Tibial artery (tissue), 4 donors: ENCODE results near the gene DYRK4.

ENCODE experiments used
- DNase-seq, 2 donors: peaks; one replicate each; pipeline ENCODE4 v3.0.0-alpha.2; 2019
- H3K27ac ChIP-seq, 2 donors: fragments of 200-600 bp; sonication (generic) in 1 of 2; 1 replicate in 1 of 2; 2 replicates in 1 of 2; pipeline ENCODE4 v1.5.1; 2018 to 2019; ENCODE audit warnings: mild to moderate bottlenecking in 1 of 2
- H3K27me3 ChIP-seq, 2 donors: fragments of 200-600 bp; sonication (generic) in 1 of 2; one replicate each; pipeline versions ENCODE4 v1.5.1 to v1.6.0; 2016 to 2019
- H3K36me3 ChIP-seq, 3 donors: fragments of 200-600 bp; sonication (generic) in 2 of 3; one replicate each; pipeline ENCODE4 v1.5.1; 2016 to 2019; ENCODE audit warnings: mild to moderate bottlenecking in 2 of 3
- H3K4me1 ChIP-seq, 4 donors: fragments of 200-600 bp; sonication (generic) in 2 of 4; 1 replicate in 3 of 4; 2 replicates in 1 of 4; pipeline ENCODE4 v1.5.1; 2016 to 2019
- H3K4me3 ChIP-seq, 2 donors: fragments of 200-600 bp; sonication (generic) in 1 of 2; 1 replicate in 1 of 2; 2 replicates in 1 of 2; pipeline ENCODE4 v1.5.1; 2018 to 2019; ENCODE audit warnings: mild to moderate bottlenecking in 2 of 2
- H3K9me3 ChIP-seq, 3 donors: fragments of 200-600 bp; sonication (generic) in 1 of 3; one replicate each; pipeline ENCODE4 v1.5.1; 2016 to 2019
- intact Hi-C: fragments of 100-400 bp; cut with DNase I; formaldehyde crosslinking; loops from one replicate; pipeline ENCODE4 v1.15.0; 2023; ENCODE audit warnings: low total_unique reads
- TF ChIP-seq, protein P1 (sequence below), 2 experiments: fragments of 200-600 bp in 1 of 2; fragments of 450-650 bp in 1 of 2; IDR thresholded peaks; one replicate each; pipeline ENCODE4 v1.5.1; 2017 to 2019; ENCODE audit warnings: antibody characterized with exemption in 2 of 2, mild to moderate bottlenecking in 1 of 2, moderate library complexity in 1 of 2

Gene DYRK4

DNA sequence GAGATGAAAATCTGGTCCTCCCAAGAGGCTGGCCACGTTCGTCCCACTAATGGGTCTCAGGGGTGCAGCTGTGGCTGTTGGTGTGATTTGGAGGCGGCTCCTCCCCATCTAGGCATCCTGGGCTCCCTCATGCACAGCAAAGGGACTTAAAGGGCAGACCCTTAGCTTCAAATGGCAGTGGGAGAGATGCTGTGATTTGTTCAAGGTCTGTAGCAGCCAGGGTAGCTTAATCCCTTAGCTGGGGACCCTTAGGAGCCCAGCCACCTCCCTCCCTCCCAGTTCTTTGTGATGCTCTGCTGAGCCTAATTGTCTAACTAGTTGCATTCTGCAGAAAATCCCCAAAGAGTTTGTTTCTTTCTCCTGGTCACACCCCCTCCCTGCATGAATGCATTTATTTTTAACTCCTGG lies 18.3 kb downstream of the DYRK4 start:
- Histone ChIP-seq H3K4me1 (no peaks in the 10 kb centered on the region), H3K27me3 (peaks cover 0 to 4% of the 10 kb centered on the region in 2 donors), H3K4me3 (no peak overlapping the region), H3K27ac (no peak overlapping the region), H3K9me3 (no peaks in the 10 kb centered on the region), H3K36me3 (no peaks in the 10 kb centered on the region)
- no peak for DNase-seq
- TF ChIP-seq, protein P1, sequence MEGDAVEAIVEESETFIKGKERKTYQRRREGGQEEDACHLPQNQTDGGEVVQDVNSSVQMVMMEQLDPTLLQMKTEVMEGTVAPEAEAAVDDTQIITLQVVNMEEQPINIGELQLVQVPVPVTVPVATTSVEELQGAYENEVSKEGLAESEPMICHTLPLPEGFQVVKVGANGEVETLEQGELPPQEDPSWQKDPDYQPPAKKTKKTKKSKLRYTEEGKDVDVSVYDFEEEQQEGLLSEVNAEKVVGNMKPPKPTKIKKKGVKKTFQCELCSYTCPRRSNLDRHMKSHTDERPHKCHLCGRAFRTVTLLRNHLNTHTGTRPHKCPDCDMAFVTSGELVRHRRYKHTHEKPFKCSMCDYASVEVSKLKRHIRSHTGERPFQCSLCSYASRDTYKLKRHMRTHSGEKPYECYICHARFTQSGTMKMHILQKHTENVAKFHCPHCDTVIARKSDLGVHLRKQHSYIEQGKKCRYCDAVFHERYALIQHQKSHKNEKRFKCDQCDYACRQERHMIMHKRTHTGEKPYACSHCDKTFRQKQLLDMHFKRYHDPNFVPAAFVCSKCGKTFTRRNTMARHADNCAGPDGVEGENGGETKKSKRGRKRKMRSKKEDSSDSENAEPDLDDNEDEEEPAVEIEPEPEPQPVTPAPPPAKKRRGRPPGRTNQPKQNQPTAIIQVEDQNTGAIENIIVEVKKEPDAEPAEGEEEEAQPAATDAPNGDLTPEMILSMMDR (IDR thresholded peaks at IDR 0.05) = no peak
- intact Hi-C loops = no loop called here

DNA sequence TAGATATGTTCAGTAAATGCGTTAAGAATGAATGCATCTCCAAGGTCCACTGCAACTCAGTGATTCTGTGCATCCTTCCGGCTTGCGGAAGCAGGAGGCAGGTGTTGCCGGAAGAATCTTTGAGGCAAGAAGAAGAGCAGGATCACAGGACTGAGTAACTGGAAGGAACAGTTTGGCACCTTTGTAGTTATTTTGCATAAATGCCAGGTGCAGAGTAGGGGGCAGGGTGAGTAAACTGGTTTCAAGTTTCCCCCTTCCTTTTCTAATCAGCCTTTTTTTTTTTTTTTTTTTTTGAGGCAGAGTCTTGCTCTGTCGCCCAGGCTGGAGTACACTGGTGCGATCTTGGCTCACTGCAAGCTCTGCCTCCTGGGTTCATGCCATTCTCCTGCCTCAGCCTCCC lies 22.3 kb downstream of the DYRK4 start:
- intact Hi-C loops = no loop called here
- Histone ChIP-seq H3K9me3 (no peaks in the 10 kb centered on the region), H3K27me3 (peaks cover 0 to 7% of the 10 kb centered on the region in 2 donors), H3K27ac (no peak overlapping the region), H3K36me3 (no peaks in the 10 kb centered on the region), H3K4me3 (no peak overlapping the region), H3K4me1 (no peaks in the 10 kb centered on the region)
- TF ChIP-seq, protein P1 (IDR thresholded peaks at IDR 0.05) = no peak
- DNase-seq = no peak

DNA sequence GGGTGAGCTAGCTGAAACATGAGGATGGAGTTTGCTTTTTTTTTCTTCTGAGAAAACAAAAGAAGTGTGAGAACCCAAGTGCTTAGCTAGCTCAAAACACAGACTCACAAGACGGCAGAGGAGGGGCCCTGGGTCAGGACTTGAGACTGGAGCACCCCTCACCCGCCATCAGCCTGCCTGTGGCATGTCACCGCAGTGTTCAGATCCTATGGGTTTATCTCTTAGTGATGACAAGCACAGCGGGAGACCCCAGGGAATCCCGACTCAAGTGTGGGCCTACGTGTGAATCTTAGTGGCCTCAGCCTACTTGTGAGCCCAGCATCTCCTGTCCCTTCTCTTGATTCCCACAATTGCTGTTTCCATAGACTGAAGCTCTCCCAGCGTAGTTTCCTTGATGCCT lies 22.9 kb downstream of the DYRK4 start:
- no peak for DNase-seq
- TF ChIP-seq, protein P1 (IDR thresholded peaks at IDR 0.05) = no peak
- intact Hi-C loops = no loop called here
- Histone ChIP-seq H3K27me3 (peaks cover 0 to 7% of the 10 kb centered on the region in 2 donors), H3K4me1 (no peaks in the 10 kb centered on the region), H3K36me3 (no peaks in the 10 kb centered on the region), H3K4me3 (no peak overlapping the region), H3K27ac (no peak overlapping the region), H3K9me3 (no peaks in the 10 kb centered on the region)

DNA sequence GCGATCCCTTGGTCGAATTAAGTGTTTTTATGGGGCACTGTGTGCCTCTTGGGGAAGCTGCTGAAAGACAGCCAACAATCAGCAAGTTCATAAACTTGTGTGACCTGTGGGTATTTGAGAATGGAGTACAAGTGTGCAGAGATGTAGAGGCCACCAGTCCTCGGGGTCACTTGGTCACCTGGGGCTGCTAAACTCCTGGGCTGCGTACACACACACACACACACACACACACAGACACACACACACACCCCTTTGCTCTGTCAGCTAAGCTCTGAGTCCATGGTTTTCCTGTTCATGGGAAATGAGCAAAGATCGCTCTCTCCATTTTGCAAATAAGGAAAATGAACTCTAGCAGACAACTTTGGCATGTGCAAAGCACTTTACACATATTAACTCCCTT lies 24.5 kb downstream of the DYRK4 start:
- Histone ChIP-seq H3K4me1 (no peaks in the 10 kb centered on the region), H3K27me3 (peaks cover 0 to 3% of the 10 kb centered on the region in 2 donors), H3K4me3 (no peak overlapping the region), H3K9me3 (no peaks in the 10 kb centered on the region), H3K27ac (no peak overlapping the region), H3K36me3 (no peaks in the 10 kb centered on the region)
- intact Hi-C loops = no loop called here
- DNase-seq = no peak
- TF ChIP-seq, protein P1 (IDR thresholded peaks at IDR 0.05) = no peak

DNA sequence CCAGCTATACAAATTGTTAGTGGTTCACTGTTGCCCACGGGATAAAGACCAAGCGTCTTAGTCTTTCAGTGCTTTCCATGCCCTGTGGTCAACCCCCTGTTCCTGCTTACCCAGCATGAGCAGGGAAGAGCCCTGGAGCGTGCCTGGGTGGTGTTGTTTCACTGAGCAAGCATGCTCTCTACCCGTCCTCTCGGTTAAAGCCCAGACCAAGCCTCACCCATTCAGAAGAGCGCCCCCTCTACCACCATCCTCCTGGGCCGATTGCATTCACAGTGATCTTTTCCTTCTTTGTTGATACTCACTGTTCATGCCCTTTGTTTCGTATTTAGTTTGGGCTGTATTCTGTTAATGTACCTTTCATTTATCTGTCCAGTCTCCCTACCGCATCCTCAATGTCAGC lies 25.1 kb downstream of the DYRK4 start:
- H3K9me3 ChIP-seq = no peaks in the 10 kb centered on the region
- DNase-seq = no peak
- TF ChIP-seq, protein P1 (IDR thresholded peaks at IDR 0.05) = no peak
- H3K4me3 ChIP-seq = no peak overlapping the region
- H3K4me1 ChIP-seq = no peaks in the 10 kb centered on the region
- peaks cover 0 to 3% of the 10 kb centered on the region in 2 donors for H3K27me3 ChIP-seq
- H3K36me3 ChIP-seq = no peaks in the 10 kb centered on the region
- no peak overlapping the region for H3K27ac ChIP-seq
- intact Hi-C loops = no loop called here

DNA sequence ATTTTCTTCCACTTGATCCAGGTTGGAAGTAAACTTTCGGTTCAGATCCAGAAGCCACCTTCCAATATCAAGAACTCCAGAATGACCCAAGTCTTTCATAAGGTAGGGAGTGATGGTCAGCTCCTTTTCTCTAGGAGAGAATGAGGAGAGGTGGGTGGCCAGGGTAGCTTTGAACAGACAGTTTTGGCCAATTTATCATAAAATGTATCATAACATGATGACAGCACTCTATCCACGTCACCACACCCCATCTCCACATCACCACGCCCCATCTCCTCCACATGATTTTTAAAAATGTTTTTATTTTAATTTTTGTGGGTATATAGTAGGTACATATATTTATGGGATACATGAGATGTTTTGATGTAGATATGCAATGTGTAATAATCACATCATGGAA lies 26.9 kb downstream of the DYRK4 start:
- peaks cover 0 to 3% of the 10 kb centered on the region in 2 donors for H3K27me3 ChIP-seq
- H3K4me3 ChIP-seq = no peak overlapping the region
- H3K36me3 ChIP-seq = no peaks in the 10 kb centered on the region
- intact Hi-C loops = no loop called here
- no peak overlapping the region for H3K27ac ChIP-seq
- TF ChIP-seq, protein P1 (IDR thresholded peaks at IDR 0.05) = no peak
- H3K9me3 ChIP-seq = no peaks in the 10 kb centered on the region
- no peak for DNase-seq
- H3K4me1 ChIP-seq = no peaks in the 10 kb centered on the region
